Measurements from ENCODE around the gene BNIP5.

The BNIP5 gene

DNA sequence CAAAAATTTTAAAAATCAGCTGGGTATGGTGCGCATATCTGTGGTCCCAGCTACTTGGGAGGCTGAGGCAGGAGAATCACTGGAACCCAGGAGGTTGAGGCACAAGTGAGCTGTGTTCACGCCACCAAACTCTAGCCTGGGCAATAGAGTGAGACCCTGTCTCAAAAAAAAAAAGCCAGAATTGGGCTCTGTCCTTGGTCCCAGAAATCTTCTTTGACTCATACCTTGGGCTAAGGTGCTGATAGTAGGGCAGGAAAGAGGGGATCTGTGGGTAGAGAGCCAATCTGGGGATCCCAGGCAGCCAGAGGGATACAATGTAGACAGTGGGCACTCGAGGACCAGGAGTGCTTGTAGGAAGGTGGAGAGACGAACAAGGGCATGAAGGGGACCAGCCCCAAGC, 37.5 kb upstream of the BNIP5 start:
- TF ChIP-seq, protein P1, sequence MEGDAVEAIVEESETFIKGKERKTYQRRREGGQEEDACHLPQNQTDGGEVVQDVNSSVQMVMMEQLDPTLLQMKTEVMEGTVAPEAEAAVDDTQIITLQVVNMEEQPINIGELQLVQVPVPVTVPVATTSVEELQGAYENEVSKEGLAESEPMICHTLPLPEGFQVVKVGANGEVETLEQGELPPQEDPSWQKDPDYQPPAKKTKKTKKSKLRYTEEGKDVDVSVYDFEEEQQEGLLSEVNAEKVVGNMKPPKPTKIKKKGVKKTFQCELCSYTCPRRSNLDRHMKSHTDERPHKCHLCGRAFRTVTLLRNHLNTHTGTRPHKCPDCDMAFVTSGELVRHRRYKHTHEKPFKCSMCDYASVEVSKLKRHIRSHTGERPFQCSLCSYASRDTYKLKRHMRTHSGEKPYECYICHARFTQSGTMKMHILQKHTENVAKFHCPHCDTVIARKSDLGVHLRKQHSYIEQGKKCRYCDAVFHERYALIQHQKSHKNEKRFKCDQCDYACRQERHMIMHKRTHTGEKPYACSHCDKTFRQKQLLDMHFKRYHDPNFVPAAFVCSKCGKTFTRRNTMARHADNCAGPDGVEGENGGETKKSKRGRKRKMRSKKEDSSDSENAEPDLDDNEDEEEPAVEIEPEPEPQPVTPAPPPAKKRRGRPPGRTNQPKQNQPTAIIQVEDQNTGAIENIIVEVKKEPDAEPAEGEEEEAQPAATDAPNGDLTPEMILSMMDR (IDR thresholded peaks at IDR 0.05; ENCODE audit: control insufficient read depth, extremely low read depth, insufficient read depth), result no peak
- no peak for DNase-seq (ENCODE audit: low read depth)
- H3K4me3 ChIP-seq (ENCODE audit: low read depth, low read length), result no peak overlapping the region

DNA sequence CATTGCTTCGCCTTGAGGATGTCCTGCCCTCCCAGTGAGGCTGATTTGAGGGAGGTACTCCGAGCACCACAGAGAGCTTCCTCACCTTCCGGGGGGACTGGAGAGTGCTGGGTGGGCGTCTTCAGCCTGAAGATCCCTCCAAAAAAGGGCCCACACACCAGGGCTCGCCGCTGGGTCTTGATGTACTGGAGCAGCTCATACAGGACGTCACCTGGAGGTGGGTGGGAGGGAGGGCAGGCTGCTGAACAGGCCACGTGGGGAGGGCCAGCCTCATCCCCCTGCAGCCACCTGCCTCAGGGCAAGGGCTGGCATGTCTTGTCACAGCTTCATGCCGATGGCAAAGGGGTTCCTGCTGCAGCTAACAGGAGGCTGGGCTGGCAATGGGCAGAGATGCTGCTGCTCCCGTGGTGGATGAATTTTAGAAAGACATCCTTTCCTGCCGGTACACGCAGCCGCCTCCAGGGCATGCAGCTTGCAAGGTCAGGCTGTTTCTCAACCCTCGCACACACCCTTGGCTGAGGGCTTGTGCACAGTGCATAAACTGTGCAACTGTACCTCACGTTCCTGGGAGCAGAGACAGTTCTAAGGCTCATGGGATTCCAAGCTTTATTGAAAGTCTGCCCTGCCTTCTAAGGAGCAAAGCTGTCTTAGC, 36.8 kb upstream of the BNIP5 start:
- no peak for DNase-seq (ENCODE audit: low read depth)
- TF ChIP-seq, protein P1 (IDR thresholded peaks at IDR 0.05; ENCODE audit: control insufficient read depth, extremely low read depth, insufficient read depth), result no peak
- no peak overlapping the region for H3K4me3 ChIP-seq (ENCODE audit: low read depth, low read length)

DNA sequence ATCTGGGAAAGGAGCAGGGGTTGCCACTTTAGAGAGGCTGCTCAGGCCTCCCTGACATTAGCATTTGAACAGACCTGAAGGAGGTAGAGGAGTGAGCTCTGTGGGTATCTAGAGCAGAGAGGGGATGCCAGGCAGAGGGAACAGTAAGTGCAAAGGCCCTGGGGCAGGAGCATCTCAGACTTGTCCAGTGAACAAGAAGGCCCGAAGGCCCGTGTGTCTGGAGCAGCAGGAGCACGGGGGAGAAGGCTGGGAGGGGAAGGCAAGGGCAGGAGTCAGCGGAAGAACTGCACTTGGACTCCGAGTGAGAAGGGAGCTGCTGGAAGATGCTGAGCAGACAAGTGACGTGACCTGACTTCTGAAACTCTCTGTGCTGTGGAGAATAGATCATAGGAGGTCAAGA, 35.4 kb upstream of the BNIP5 start:
- no peak for DNase-seq (ENCODE audit: low read depth)
- H3K4me3 ChIP-seq (ENCODE audit: low read depth, low read length), result no peak overlapping the region
- TF ChIP-seq, protein P1 (IDR thresholded peaks at IDR 0.05; ENCODE audit: control insufficient read depth, extremely low read depth, insufficient read depth), result no peak

DNA sequence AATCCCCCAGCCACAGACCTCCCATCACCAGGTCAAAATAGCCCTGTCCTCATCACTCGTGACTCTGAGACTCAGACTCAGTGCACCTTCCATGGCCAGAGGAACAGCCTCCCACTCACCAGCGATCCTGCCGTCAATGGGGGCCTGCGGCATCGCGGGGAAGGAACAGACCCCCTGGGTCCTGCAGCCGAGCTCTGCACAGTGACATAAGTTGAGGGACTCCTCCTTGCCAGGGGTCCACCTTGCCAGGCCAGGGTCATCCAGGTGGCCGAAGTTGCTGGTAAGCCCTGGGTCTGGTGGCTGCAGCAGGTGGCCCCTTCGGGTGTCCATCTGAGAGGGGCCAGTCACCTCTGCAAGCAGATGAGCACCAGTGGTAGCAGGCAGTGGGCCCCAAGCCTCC, 34.5 kb upstream of the BNIP5 start:
- TF ChIP-seq, protein P1 (IDR thresholded peaks at IDR 0.05; ENCODE audit: control insufficient read depth, extremely low read depth, insufficient read depth), result no peak
- no peak overlapping the region for H3K4me3 ChIP-seq (ENCODE audit: low read depth, low read length)
- no peak for DNase-seq (ENCODE audit: low read depth)

DNA sequence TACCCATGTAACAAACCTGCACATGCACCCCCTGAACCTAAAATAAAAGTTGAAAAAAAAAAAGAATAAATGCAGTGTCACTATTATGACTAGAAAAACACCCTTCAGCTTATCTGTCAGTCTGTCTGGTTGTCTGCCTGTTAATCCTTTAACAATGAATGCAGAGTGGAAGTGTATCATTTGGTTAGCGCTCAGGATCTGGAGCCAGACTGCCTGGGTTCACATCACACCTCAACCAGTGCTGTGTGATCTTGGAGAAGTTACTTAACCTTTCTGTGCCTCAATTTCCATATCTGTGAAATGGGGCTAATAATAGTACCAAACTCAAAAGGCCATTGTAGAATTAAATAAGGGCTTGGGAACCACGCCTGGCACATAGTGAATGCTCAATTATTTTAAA, 34.0 kb upstream of the BNIP5 start:
- no peak overlapping the region for H3K4me3 ChIP-seq (ENCODE audit: low read depth, low read length)
- TF ChIP-seq, protein P1 (IDR thresholded peaks at IDR 0.05; ENCODE audit: control insufficient read depth, extremely low read depth, insufficient read depth), result no peak
- DNase-seq (ENCODE audit: low read depth), result no peak

DNA sequence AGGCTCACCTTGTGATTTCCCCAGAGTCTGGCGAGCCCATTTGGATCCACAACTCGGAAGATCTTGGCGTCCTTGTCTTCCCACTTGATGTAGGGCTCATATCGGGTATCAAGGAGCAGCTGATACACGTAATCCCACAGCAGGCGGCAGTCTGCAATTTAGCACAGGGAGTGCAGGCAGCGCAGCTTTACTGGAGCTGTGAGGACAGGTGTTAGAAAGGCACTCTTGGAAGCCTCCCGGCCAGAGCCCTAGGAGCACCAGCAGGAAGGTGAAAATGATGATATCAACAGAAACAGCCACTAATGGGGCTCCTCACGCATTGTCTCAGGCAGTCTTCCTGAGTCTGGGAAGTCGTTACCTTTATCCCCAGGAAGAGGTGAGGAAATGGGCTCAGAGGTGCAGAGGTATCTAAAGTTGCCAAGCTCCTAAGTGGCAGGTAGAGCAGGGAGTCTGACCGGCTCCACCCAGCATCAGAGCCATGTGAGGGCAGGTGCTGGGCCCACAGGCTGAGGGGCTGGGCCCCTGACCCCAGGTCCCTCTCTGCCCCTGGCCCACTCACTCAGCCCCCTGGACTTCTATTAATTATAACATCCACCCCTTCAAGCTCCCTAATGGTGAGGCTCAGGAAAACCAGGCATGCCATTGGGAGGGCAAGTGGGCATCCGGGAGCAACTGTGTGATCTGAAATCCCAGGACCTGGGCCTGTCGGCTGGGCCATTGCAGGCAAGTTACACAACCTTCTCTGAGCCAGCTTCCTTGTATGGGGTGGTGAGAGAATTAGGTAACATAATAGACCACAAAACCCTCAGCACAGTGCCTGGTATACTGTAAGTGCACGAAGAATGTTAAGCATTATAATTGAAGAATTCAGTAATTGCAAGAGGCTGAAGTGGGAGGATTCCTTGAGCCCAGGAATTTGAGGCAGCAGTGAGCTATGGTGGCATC, 32.5 kb upstream of the BNIP5 start:
- no peak for DNase-seq (ENCODE audit: low read depth)
- TF ChIP-seq, protein P1 (IDR thresholded peaks at IDR 0.05; ENCODE audit: control insufficient read depth, extremely low read depth, insufficient read depth), result no peak
- H3K4me3 ChIP-seq (ENCODE audit: low read depth, low read length), result no peak overlapping the region
